SHP77 (cell line): ENCODE data around the gene DPM2.

Source experiments
- DNase-seq, 2 experiments: peaks; one replicate each; lab custom pipeline; 2025; lab: John Stamatoyannopoulos, UW

Gene DPM2

GRCh38 chr9:127936347-127936852, 1.3 kb downstream of the DPM2 start:
- no peak for DNase-seq

- DNase-seq: no peak
Observed at GRCh38 chr9:127935765-127936221, 1.9 kb downstream of the DPM2 start.

GRCh38 chr9:127934986-127935385, 2.7 kb downstream of the DPM2 start:
- no peak for DNase-seq

GRCh38 chr9:127934248-127934647, 3.4 kb downstream of the DPM2 start:
- no peak for DNase-seq

GRCh38 chr9:127931092-127931881, 6.4 kb downstream of the DPM2 start:
- peak; percentile 67 to 70 for DNase-seq

GRCh38 chr9:127930231-127931091, 7.2 kb downstream of the DPM2 start, which contains the start of gene PIP5KL1:
Gene PIP5KL1, minus strand, starts transcription at chr9:127930777. Its CDS starts 25 bp downstream, at chr9:127930752.
- peak; percentile 66 to 88 for DNase-seq

GRCh38 chr9:127929625-127929979, 8.1 kb downstream of the DPM2 start:
- no peak for DNase-seq

- no peak for DNase-seq
Observed at GRCh38 chr9:127928676-127929624, 8.7 kb downstream of the DPM2 start.

- DNase-seq: no peak
Observed at GRCh38 chr9:127927988-127928675, 9.5 kb downstream of the DPM2 start.

GRCh38 chr9:127927201-127927987, 10.3 kb downstream of the DPM2 start:
- peak in 1 of 2 experiments; percentile 28 for DNase-seq

- DNase-seq: no peak
Observed at GRCh38 chr9:127926906-127927200, 10.8 kb downstream of the DPM2 start.

GRCh38 chr9:127925959-127926905, 11.4 kb downstream of the DPM2 start:
- DNase-seq: no peak

- no peak for DNase-seq
Observed at GRCh38 chr9:127924736-127925444, 12.8 kb downstream of the DPM2 start.

GRCh38 chr9:127923771-127924170, 13.9 kb downstream of the DPM2 start:
- no peak for DNase-seq

- no peak for DNase-seq
Observed at GRCh38 chr9:127923046-127923445, 14.6 kb downstream of the DPM2 start.

GRCh38 chr9:127921557-127922120, 16.0 kb downstream of the DPM2 start:
- DNase-seq: peak in 1 of 2 experiments; percentile 37

- no peak for DNase-seq
Observed at GRCh38 chr9:127920794-127921193, 16.9 kb downstream of the DPM2 start.

GRCh38 chr9:127919253-127919815, 18.3 kb downstream of the DPM2 start:
- no peak for DNase-seq
